ENCODE data around the gene SLC51B.
"Not testable (repeated sequence)": the region's sequence is repeated elsewhere in the genome, so short reads cannot be mapped to it uniquely, and the experiment has no call there.

Gene SLC51B

GRCh38 chr15:65042776-65043327 is 2.3 kb upstream of the SLC51B start:
- DNase-seq, result no peak

GRCh38 chr15:65044218-65044617 is 969 bp upstream of the SLC51B start:
- not testable (repeated sequence) for DNase-seq

DNA sequence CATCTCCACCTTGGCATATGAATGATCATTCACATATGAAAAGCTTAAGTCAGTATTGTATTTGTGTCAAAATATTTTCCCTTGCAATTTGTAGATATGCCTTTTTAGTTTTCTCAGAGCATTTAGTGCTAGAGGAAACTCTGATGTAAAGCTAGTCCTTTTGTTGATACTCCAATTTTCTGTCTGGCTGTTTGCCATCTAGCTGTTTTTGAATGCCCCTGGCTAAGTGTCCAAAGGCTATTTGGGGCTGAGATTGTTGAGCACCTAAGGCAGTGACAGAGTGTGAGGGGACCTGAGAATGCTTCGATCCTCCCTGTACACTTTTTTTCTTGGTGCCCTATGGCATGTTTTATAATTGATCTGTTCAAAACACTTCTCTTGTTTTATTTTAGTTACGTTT is 3.1 kb downstream of the SLC51B start:
- no peak for DNase-seq

GRCh38 chr15:65049418-65049840 is 4.2 kb downstream of the SLC51B start:
- peak; percentile 55 for DNase-seq

DNA sequence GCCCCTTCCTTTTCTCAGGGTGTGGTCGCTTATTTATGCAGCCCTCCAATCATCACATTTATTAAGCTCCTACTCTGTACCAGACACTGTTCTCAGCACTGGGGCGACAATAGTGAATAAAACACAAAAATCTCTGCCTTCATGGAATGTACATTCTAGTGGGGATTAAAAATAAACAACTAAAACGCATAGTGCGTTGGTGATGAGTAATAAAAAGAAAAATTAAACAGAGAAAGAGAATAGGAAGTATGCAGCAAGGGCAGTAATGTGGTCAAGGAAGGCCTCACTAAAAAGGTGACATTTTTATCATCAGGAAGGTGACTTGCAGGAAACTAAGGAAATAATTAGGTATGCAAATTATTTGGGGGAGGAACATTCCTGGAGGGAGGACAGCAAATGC is 5.1 kb downstream of the SLC51B start:
- no peak for DNase-seq

- no peak for DNase-seq
Measured at GRCh38 chr15:65051266-65051665, 6.1 kb downstream of the SLC51B start.

GRCh38 chr15:65052956-65053355 is 7.8 kb downstream of the SLC51B start:
- DNase-seq, result no peak

GRCh38 chr15:65054333-65055200 is 9.4 kb downstream of the SLC51B start:
- DNase-seq, result no peak

DNA sequence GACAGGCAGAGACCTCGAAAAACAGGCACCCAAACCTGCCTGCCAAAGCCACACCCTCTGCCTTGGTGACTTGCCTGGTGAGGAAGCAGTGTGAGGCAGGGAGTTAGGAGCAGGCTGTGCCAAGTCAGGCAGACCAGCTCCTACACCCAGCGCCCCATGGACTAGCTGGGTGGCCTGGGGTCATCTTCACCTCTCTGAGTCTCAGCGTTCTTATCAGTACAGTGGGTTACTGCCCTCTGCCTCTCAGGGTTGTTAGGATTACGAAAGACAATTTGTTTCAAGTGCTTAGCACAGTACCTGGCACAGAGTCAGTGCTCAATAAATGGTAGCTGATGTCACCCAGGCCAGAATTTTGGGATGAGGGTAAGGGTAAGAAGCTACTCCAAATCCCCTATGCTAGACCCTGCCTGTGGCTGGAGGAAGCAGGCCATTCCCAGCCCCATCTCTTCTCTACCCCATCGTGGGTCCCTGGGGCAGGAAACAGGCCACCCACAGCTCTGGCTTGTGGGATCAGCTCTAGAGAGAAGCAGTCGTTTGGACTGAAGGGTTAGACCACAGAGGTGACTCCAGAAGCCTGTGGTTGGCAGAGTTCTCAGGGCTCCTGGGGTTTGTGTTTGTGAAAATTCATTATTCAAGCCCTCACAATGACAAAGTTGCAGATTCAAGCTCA is 10.1 kb downstream of the SLC51B start:
- DNase-seq, result no peak

GRCh38 chr15:65056106-65056505 is 10.9 kb downstream of the SLC51B start:
- DNase-seq, result no peak

GRCh38 chr15:65056868-65057548 is 11.8 kb downstream of the SLC51B start:
- no peak for DNase-seq

- DNase-seq, result no peak
Measured at GRCh38 chr15:65057549-65057940, 12.4 kb downstream of the SLC51B start.

- DNase-seq, result no peak
Measured at GRCh38 chr15:65058394-65059368, 13.5 kb downstream of the SLC51B start.

- DNase-seq, result no peak
Measured at GRCh38 chr15:65059369-65059750, 14.2 kb downstream of the SLC51B start.

GRCh38 chr15:65059931-65060596 is 14.9 kb downstream of the SLC51B start:
- no peak for DNase-seq

DNA sequence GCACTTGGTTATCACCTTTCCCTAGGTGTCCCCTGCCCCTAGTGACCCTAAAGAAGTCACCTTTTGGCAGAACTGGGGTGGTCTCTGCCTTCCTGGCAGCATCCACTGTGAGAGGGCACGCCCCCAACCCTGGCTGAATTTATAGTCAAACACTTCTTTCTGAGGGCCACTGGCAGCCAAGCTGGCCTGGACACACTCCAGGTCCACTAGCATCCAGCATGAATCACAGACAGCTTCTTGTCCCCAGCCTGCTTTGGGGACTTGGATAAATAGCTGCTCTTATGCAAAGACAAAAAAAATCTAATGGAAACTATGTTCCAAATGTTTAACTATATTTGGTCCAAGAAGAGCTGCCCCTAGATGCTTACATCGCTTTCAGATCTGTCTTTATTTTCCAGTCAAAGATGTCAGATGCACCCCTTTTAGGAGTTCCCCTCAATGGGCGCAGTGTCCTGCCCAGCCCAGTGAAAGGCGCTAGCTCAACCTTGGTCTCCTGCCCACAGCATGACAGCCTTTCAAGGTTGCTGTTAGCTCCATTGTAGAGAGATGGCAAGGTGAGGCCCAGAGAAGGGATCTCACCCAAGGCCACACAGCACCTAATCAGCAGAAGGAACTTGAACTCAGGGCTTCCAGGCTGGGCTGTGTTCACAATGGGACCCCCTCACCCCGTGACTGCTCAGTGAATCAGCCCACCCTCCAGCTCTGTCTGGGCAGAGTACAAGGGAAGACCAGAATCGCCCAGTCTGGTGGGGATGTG is 15.6 kb downstream of the SLC51B start:
- no peak for DNase-seq

- no peak for DNase-seq
Measured at GRCh38 chr15:65062061-65062460, 16.9 kb downstream of the SLC51B start.

- no peak for DNase-seq
Measured at GRCh38 chr15:65062726-65063125, 17.5 kb downstream of the SLC51B start.

DNA sequence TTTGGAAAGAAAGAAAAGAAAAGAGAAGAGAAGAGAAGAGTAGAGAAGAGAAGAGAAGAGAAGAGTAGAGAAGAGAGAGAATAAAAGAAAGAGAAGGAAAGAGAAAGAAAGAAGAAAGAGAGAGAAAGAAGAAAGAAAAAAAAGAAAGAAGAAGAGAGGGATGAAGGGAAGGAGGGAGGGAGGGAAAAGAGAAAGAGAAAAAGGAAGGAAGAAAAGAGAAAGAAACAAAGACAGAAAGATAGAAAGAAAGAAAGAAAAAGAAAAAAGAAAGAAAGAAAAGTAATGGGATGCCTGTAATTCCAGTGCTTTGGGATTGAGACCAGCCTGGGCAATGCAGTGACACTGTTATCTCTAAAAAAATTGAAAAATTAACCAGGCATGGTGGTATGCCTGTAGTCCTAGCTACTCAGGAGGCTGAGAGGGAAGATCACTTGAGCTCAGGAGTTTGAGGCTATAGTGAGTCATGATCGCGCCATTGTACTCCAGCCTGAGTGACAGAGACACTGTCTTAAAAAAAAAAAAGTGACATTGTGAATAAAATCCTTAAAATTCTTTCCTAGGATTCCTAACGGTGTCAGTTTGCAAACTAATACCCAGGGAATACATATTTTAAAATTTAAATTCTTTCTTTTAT is 20.9 kb downstream of the SLC51B start:
- DNase-seq, result no peak

- no peak for DNase-seq
Measured at GRCh38 chr15:65066635-65067316, 21.6 kb downstream of the SLC51B start.
